ENCODE results near the gene ANKS1B. TPM values are rescaled to one million over a fixed set of nuclear protein-coding genes. Genes with fewer than 3 reads are reported as not detected.

ANKS1B gene
- polyA plus RNA-seq, 3 donors: not detected

GRCh38 chr12:99910342-99910741, 74.4 kb downstream of the ANKS1B start:
- Mint-ChIP-seq H3K4me3 (no peak overlapping the region), H3K27ac (no peak overlapping the region), H3K9me3 (peaks cover 0 to 2% (median 0%) of the 10 kb centered on the region in 7 donors), H3K36me3 (no peaks in the 10 kb centered on the region), H3K27me3 (ENCODE audit: low read depth in 3 of 3) (peaks cover 0 to 2% (median 2%) of the 10 kb centered on the region in 3 donors), H3K4me1 (no peaks in the 10 kb centered on the region)
- no CpG with 5 or more reads among the region's 1 CpG for WGBS (ENCODE audit: insufficient coverage)
- H3K36me3 ChIP-seq (replicated peaks in 1 of 2; ENCODE audit: control insufficient read depth in 1 of 2, insufficient read depth in 2 of 2, low read length in 2 of 2): no peaks in the 10 kb centered on the region
- no peak overlapping the region for H3K9ac ChIP-seq (ENCODE audit: insufficient read depth, low read length, poor library complexity, severe bottlenecking)
- intact Hi-C loops (cut with micrococcal nuclease): no loop called here
- H3K79me2 ChIP-seq (ENCODE audit: insufficient read depth, low read length): no peaks in the 10 kb centered on the region
- no peaks in the 10 kb centered on the region for H3K4me1 ChIP-seq (ENCODE audit: control insufficient read depth in 1 of 2, insufficient read depth in 2 of 2, low read length in 2 of 2)
- no peak overlapping the region for H3K4me2 ChIP-seq (replicated peaks; ENCODE audit: extremely low read depth, low read length, poor library complexity, severe bottlenecking)
- no peak for DNase-seq
- H3K27me3 ChIP-seq (ENCODE audit: control insufficient read depth in 2 of 2, insufficient read depth in 2 of 2, low read length in 2 of 2): no peaks in the 10 kb centered on the region
- no peak overlapping the region for H3K4me3 ChIP-seq (replicated peaks in 1 of 3; ENCODE audit: low read depth in 2 of 3, low read length in 3 of 3)
- H2AFZ ChIP-seq (ENCODE audit: insufficient read depth, low read depth, low read length, poor library complexity, severe bottlenecking): no peak overlapping the region
- H3K9me3 ChIP-seq (replicated peaks in 1 of 2; ENCODE audit: control insufficient read depth in 1 of 2, insufficient read depth in 1 of 2, low read length in 2 of 2): no peaks in the 10 kb centered on the region
- TF ChIP-seq CTCF (IDR thresholded peaks at IDR 0.05): no peak
- H4K20me1 ChIP-seq (ENCODE audit: insufficient read depth, low read length): no peaks in the 10 kb centered on the region
- no peak overlapping the region for H3K27ac ChIP-seq (ENCODE audit: low read depth in 1 of 2, low read length in 2 of 2)

- H3K27ac ChIP-seq (ENCODE audit: low read depth in 1 of 2, low read length in 2 of 2): no peak overlapping the region
- DNase-seq: no peak
- no peaks in the 10 kb centered on the region for H4K20me1 ChIP-seq (ENCODE audit: insufficient read depth, low read length)
- H3K9ac ChIP-seq (ENCODE audit: insufficient read depth, low read length, poor library complexity, severe bottlenecking): no peak overlapping the region
- H3K4me3 Mint-ChIP-seq: no peak overlapping the region
- H3K4me2 ChIP-seq (replicated peaks; ENCODE audit: extremely low read depth, low read length, poor library complexity, severe bottlenecking): no peak overlapping the region
- no peaks in the 10 kb centered on the region for H3K79me2 ChIP-seq (ENCODE audit: insufficient read depth, low read length)
- no peaks in the 10 kb centered on the region for H3K27me3 ChIP-seq (ENCODE audit: control insufficient read depth in 2 of 2, insufficient read depth in 2 of 2, low read length in 2 of 2)
- no peak overlapping the region for H2AFZ ChIP-seq (ENCODE audit: insufficient read depth, low read depth, low read length, poor library complexity, severe bottlenecking)
- peaks cover 0 to 2% (median 1%) of the 10 kb centered on the region in 3 donors for H3K27me3 Mint-ChIP-seq (ENCODE audit: low read depth in 3 of 3)
- no CpG with 5 or more reads among the region's 4 CpGs for WGBS (ENCODE audit: insufficient coverage)
- H3K27ac Mint-ChIP-seq: no peak overlapping the region
- intact Hi-C loops (cut with micrococcal nuclease): no loop called here
- H3K36me3 ChIP-seq (replicated peaks in 1 of 2; ENCODE audit: control insufficient read depth in 1 of 2, insufficient read depth in 2 of 2, low read length in 2 of 2): no peaks in the 10 kb centered on the region
- H3K9me3 Mint-ChIP-seq: peaks cover 0 to 5% (median 0%) of the 10 kb centered on the region in 7 donors
- no peaks in the 10 kb centered on the region for H3K4me1 ChIP-seq (ENCODE audit: control insufficient read depth in 1 of 2, insufficient read depth in 2 of 2, low read length in 2 of 2)
- no peaks in the 10 kb centered on the region for H3K9me3 ChIP-seq (replicated peaks in 1 of 2; ENCODE audit: control insufficient read depth in 1 of 2, insufficient read depth in 1 of 2, low read length in 2 of 2)
- no peak overlapping the region for H3K4me3 ChIP-seq (replicated peaks in 1 of 3; ENCODE audit: low read depth in 2 of 3, low read length in 3 of 3)
- no peak for TF ChIP-seq CTCF (IDR thresholded peaks at IDR 0.05)
- H3K4me1 Mint-ChIP-seq: no peaks in the 10 kb centered on the region
- no peaks in the 10 kb centered on the region for H3K36me3 Mint-ChIP-seq
Observed at GRCh38 chr12:99906786-99907579, 77.8 kb downstream of the ANKS1B start.

All from CD14-positive monocyte (primary cell).